Measurements from ENCODE around the gene CHRNB4. TPM values are rescaled to one million over a fixed set of nuclear protein-coding genes. Genes with fewer than 3 reads are reported as not detected.

The CHRNB4 gene
- total RNA-seq, 4 donors from 2014 or later = 0.10 to 1.1 TPM; not detected in 2

DNA sequence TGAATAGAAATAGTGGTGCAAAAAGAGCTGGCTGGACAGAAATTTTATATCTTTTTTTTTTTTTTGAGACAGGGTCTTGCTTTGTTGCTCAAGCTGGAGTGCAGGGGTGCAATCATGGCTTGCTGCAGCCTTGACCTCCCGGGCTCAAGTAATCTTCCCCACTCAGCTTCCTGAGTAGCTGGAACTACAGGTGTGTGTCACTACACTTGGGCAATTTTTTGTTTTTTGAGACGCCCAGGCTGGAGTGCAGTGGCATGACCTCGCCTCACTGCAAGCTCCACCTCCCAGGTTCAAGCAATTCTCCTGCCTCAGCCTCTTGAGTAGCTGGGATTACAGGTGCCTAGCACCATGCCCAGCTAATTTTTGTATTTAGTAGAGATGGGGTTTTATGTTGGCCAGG is 42.7 kb downstream of the CHRNB4 start:
- Histone ChIP-seq H3K36me3 (no peaks in the 10 kb centered on the region), H3K4me3 (no peak overlapping the region), H3K27ac (no peak overlapping the region), H3K27me3 (peaks cover 7% of the 10 kb centered on the region), H3K4me1 (no peaks in the 10 kb centered on the region), H3K9me3 (no peaks in the 10 kb centered on the region)
- WGBS, 2 donors (ENCODE audit: low coverage in 1 of 2) = 89 to 100% methylated on average over 3 of the region's 3 CpGs
- TF ChIP-seq, protein P1, sequence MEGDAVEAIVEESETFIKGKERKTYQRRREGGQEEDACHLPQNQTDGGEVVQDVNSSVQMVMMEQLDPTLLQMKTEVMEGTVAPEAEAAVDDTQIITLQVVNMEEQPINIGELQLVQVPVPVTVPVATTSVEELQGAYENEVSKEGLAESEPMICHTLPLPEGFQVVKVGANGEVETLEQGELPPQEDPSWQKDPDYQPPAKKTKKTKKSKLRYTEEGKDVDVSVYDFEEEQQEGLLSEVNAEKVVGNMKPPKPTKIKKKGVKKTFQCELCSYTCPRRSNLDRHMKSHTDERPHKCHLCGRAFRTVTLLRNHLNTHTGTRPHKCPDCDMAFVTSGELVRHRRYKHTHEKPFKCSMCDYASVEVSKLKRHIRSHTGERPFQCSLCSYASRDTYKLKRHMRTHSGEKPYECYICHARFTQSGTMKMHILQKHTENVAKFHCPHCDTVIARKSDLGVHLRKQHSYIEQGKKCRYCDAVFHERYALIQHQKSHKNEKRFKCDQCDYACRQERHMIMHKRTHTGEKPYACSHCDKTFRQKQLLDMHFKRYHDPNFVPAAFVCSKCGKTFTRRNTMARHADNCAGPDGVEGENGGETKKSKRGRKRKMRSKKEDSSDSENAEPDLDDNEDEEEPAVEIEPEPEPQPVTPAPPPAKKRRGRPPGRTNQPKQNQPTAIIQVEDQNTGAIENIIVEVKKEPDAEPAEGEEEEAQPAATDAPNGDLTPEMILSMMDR (IDR thresholded peaks at IDR 0.05) = no peak
- TF ChIP-seq POLR2AphosphoS5 (IDR thresholded peaks at IDR 0.05) (no peak), EP300 (IDR thresholded peaks at IDR 0.05) (no peak), POLR2A (IDR thresholded peaks at IDR 0.05) (no peak)
- ATAC-seq = no peak

DNA sequence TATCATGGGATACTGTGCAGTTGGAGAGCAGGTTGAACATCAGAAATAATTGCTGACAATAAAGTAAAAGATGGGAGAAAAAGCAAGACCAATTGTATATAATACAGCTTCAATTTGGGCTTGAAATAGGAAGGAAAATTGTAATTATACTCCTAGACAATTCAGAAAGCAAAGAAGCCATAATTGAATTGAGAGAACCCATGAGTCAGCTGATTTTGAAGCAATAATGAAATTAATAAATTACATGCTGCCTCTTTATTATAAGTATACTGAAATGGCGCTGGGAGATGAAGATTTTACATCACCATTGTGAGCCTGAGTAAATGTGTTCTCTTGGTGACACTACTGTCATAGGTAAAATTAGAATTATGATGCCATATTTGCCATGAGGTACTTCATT is 43.4 kb downstream of the CHRNB4 start:
- no peaks in the 10 kb centered on the region for H3K36me3 ChIP-seq
- H3K4me3 ChIP-seq = no peak overlapping the region
- TF ChIP-seq POLR2A (IDR thresholded peaks at IDR 0.05) (no peak), POLR2AphosphoS5 (IDR thresholded peaks at IDR 0.05) (no peak), EP300 (IDR thresholded peaks at IDR 0.05) (no peak)
- TF ChIP-seq, protein P1 (IDR thresholded peaks at IDR 0.05) = no peak
- H3K4me1 ChIP-seq = no peaks in the 10 kb centered on the region
- H3K9me3 ChIP-seq = no peaks in the 10 kb centered on the region
- ATAC-seq = no peak
- H3K27ac ChIP-seq = no peak overlapping the region
- 92 to 100% methylated on average over 1 of the region's 1 CpG for WGBS, 2 donors (ENCODE audit: low coverage in 1 of 2)
- H3K27me3 ChIP-seq = peaks cover 3% of the 10 kb centered on the region

DNA sequence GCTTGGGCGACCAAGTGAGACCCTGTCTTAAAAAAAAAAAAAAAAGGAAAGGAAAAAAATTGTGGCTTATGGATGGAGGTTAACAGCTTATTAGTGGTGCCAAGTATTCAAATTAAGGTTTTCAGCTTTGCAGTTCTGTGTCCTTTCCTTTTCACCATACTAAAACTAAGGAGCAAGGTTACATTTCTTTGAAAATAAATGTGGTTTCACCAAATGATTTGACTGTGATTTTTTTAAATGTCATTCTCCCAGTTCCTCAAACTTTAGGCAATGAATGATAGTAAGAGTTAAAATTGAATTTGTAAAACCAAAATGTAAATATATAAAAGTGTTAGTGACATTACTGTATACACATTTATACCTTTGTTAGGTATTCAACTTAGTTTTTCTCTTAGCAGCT is 66.1 kb downstream of the CHRNB4 start:
- Histone ChIP-seq H3K4me3 (no peak overlapping the region), H3K9me3 (no peaks in the 10 kb centered on the region), H3K27me3 (peaks cover 14% of the 10 kb centered on the region), H3K27ac (no peak overlapping the region), H3K36me3 (no peaks in the 10 kb centered on the region), H3K4me1 (no peaks in the 10 kb centered on the region)
- no peak for TF ChIP-seq EP300 (IDR thresholded peaks at IDR 0.05)
- TF ChIP-seq POLR2A (IDR thresholded peaks at IDR 0.05) = no peak
- TF ChIP-seq POLR2AphosphoS5 (IDR thresholded peaks at IDR 0.05) = no peak
- TF ChIP-seq, protein P1 (IDR thresholded peaks at IDR 0.05) = no peak
- 100% methylated on average over 1 of the region's 1 CpG; no CpG with 5 or more reads in 1 of the 2 donors for WGBS, 2 donors (ENCODE audit: low coverage in 1 of 2)
- ATAC-seq = no peak

Small RNAs within 50 kb of the gene (small RNA-seq; reads per million reads assigned to genes)
- gene AC067863.2 = 0 reads per million in 4 donors

Other genes with a start within 250 kb of the CHRNB4 start
- 10 to 100 TPM; 16.9 to 33.5 (median 25.9) TPM for gene IREB2, start 203.0 kb downstream of the CHRNB4 start, total RNA-seq
- gene HYKK, start 133.6 kb downstream of the CHRNB4 start, total RNA-seq = 10 to 100 TPM in 1 of 4 donors, 1 to 10 TPM in 3; 4.7 to 13.7 (median 5.7) TPM
- gene PSMA4, start 100.8 kb downstream of the CHRNB4 start, total RNA-seq = 100 to 1,000 TPM in 3 of 4 donors, 10 to 100 TPM in 1; 99.9 to 191 (median 118) TPM
- 1 to 10 TPM in 3 of 4 donors, under 1 TPM in 1; 0.93 to 4.0 (median 1.6) TPM for gene CHRNA5, start 75.7 kb downstream of the CHRNB4 start, total RNA-seq
- gene CHRNA3, start 20.2 kb downstream of the CHRNB4 start, total RNA-seq = 1 to 10 TPM in 3 of 4 donors, not detected in 1; 1.1 to 3.1 (median 1.1) TPM
- gene ADAMTS7, start 170.3 kb upstream of the CHRNB4 start, total RNA-seq = 1 to 10 TPM; 2.6 to 9.7 (median 4.4) TPM
- gene MORF4L1, start 231.7 kb upstream of the CHRNB4 start, total RNA-seq = 100 to 1,000 TPM; 347 to 449 (median 406) TPM

All from gastroesophageal sphincter (tissue), 4 donors.